HG02588 (cell line): Measurements from ENCODE around the gene FDXR.
"Not testable (repeated sequence)": the region's sequence is repeated elsewhere in the genome, so short reads cannot be mapped to it uniquely, and the experiment has no call there.

ENCODE experiments used
- ATAC-seq: cut with Tn5 transposase; IDR thresholded peaks from one replicate; pipeline ENCODE4 v1.9.1; 2021; ENCODE audit warnings: mild to moderate bottlenecking, moderate library complexity; ENCODE audit not compliant: unreplicated experiment

FDXR gene, protein sequence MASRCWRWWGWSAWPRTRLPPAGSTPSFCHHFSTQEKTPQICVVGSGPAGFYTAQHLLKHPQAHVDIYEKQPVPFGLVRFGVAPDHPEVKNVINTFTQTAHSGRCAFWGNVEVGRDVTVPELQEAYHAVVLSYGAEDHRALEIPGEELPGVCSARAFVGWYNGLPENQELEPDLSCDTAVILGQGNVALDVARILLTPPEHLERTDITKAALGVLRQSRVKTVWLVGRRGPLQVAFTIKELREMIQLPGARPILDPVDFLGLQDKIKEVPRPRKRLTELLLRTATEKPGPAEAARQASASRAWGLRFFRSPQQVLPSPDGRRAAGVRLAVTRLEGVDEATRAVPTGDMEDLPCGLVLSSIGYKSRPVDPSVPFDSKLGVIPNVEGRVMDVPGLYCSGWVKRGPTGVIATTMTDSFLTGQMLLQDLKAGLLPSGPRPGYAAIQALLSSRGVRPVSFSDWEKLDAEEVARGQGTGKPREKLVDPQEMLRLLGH

GRCh38 chr17:74872313-74873036 is at the start of gene FDXR:
Gene FDXR (minus strand): TSS chr17:74872994. CDS start chr17:74872944, 50 bp downstream.
- ATAC-seq: no peak

DNA sequence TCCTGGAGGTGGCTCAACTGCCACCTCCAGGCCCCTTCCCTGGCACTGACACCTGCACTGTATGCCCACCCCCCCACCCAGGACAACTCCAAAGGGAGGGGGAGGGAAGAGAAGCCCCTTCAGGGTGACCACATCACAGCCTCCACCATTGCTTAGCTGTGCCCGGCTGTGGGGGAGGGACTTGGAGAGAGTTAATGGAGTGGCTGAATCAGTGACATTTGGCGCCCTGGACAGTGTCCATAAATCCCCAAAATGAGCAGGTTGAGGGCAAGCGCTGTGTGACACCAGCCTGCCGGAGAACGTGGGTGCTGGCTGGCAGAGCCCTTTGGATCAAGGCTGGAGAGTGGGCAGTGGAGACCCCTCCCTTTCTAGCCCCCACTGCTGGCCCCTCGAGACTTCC is 49.4 kb upstream of the FDXR start:
- ATAC-seq: no peak

GRCh38 chr17:74921769-74922168 is 49.0 kb upstream of the FDXR start:
- ATAC-seq: no peak

DNA sequence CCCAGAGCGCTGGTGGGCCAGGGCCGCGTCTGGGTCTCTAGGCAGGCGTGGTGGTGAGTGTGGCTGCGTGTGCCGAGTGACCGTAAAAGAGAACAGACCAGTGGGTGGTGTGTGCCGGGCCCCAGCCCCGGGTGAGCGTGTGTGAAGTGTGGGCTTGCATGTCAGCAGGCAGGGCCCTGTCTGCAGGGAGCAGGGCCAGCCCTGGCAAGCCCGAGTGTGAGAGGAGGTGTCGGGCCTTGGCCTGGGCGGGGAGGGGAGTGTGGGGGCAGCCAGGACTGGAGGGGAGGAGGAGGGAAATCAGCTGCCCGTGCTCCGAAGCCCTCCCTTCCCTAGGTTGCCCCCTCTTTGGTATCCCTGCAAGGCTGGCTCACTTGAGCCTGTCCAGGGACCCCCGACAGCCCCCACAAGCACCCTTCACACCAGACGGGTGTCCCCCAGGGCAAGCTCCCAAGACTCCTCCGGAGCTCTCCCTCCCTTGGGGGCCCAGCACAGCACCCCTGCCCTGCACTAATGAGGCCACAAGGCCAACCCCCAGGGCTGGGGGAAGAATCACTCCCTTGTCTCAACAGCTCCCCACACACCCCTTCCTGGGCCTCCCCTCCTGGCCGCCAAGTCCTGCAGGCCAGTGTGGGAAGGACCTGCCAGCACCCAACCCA is 48.4 kb upstream of the FDXR start:
- ATAC-seq: no peak

GRCh38 chr17:74920642-74921025 is 47.8 kb upstream of the FDXR start:
- ATAC-seq: no peak

GRCh38 chr17:74920306-74920620 is 47.5 kb upstream of the FDXR start:
- no peak for ATAC-seq

DNA sequence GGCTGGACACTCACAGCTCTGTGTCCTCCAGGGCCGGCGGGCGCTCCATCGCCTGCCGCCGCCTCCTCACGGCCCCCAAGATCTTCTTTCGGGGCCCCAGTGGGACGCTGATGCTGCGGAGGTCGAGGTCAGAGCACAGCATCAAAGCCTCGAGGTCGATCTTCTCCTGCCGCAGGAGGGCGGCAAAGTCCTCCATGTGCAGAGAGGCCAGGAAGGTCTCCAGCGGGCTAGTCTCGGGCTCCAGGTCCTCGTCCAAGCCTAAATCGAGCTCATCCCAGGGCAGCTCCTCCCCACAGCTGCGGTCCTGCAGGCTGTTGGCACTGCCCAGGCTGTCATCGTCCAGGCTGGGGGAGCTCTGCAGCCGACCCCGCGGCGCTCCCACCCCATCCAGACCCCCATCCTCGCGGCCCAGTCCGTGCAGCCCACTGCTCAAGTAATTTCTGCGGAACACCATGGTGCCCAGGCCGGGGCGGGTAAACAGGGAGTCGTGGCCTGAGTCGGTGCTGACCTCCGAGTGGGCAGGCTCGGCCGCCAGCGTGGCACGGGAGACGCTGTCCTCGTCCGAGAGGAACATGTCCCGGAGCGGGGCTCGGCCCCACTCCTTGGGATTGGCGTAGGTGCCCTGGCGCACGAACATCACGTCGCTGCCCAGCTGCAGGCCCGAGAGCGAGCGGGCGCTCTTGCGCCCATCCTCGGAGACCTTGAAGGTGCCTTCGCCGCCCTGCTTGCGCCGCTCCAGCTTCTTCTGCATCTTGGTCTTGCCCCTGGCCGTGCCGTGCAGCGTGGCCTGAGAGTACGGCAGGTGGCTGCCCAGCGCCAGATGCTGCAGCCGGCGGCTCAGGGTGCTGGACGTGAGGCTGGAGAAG is 46.9 kb upstream of the FDXR start:
- ATAC-seq: no peak

- ATAC-seq: no peak
These were observed 46.1 kb upstream of the FDXR start for GRCh38 chr17:74918906-74919305.

- ATAC-seq: no peak
These were observed 44.6 kb upstream of the FDXR start for GRCh38 chr17:74917430-74917829.

- no peak for ATAC-seq
These were observed 44.0 kb upstream of the FDXR start for GRCh38 chr17:74916851-74917199.

GRCh38 chr17:74916136-74916850 is 43.5 kb upstream of the FDXR start:
- ATAC-seq: no peak

- ATAC-seq: not testable (repeated sequence)
These were observed 38.6 kb upstream of the FDXR start for GRCh38 chr17:74911423-74911822.

- ATAC-seq: not testable (repeated sequence)
These were observed 36.3 kb upstream of the FDXR start for GRCh38 chr17:74909097-74909496.

DNA sequence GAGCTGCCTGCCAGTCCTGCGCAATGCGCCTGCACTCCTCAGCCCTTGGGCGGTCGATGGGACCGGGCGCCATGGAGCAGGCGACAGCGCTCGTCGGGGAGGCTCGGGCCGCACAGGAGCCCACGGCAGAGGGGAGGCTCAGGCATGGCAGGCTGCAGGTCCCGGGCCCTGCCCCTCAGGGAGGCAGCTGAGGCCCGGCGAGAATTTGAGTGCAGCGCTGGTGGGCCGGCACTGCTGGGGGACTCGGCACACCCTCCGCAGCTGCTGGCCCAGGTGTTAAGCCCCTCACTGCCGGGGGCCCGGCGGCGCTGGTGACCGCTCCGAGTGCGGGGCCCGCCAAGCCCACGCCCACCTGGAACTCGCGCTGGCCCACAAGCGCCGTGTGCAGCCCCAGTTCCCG is 34.2 kb upstream of the FDXR start:
- ATAC-seq: no peak

DNA sequence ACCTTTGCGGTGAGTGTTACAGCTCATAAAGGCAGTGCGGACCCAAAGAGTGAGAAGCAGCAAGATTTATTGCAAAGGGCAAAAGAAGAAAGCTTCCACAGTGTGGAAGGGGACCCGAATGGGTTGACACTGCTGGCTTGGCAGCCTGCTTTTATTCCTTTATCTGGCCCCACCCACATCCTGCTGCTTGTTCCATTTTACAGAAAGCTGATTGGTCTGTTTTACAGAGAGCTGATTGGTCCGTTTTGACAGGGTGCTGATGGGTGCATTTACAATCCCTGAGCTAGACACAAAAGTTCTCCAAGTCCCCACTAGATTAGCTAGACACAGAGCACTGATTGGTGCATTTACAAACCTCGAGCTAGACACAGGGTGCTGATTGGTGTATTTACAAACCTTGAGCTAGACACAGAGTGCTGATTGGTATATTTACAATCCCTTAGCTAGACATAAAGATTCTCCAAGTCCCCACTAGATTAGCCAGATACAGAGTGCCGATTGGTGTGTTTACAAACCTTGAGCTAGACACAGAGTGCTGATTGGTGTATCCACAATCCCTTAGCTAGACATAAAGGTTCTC is 33.5 kb upstream of the FDXR start:
- not testable (repeated sequence) for ATAC-seq

DNA sequence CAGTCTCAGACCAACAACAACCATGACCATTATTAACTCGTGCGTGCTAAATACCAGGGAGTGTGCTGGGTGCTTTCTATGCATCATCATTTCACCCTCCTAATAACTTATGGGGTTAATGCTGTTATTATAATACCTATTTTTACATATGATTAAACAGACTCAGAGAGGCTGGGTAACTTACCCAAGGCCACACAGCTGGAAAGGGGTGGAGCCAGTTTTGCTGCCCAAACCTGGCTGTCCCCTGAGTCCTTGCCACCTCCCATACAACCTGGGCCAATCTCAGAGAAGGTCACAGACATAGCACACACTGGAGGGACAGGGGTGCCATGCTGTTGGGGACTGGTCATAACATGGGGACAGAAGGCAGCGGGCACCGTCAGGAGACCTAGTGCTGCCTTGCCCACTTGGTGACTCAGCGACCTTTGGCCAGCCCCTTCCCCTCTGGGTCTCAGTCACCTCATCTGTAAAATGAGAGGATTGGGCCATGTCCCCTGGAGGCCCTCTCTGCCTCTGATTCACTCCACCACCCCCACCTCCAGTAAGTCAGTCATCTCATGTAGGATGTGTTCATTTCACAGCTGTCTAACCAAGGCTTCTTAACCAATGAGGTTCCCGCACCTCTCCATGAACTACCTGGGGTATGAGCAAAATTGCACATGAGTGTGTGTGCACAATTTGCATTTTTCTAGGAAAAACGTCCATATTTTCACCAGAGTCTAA is 32.1 kb upstream of the FDXR start:
- ATAC-seq: no peak

GRCh38 chr17:74903671-74904070 is 30.9 kb upstream of the FDXR start:
- ATAC-seq: no peak

GRCh38 chr17:74903034-74903433 is 30.2 kb upstream of the FDXR start:
- no peak for ATAC-seq
